Measurements from ENCODE around the gene SUPT20HL2.
"Not testable (repeated sequence)": the region's sequence is repeated elsewhere in the genome, so short reads cannot be mapped to it uniquely, and the experiment has no call there.

- not testable (repeated sequence) for TF ChIP-seq TCF4 (CRISPR knock-in tag; IDR thresholded peaks at IDR 0.05; ENCODE audit: borderline replicate concordance); ZC3H10 (CRISPR knock-in tag; IDR thresholded peaks at IDR 0.05); ARNTL (CRISPR knock-in tag; IDR thresholded peaks at IDR 0.05; ENCODE audit: borderline replicate concordance, low read depth)
- TF ChIP-seq, protein P1, sequence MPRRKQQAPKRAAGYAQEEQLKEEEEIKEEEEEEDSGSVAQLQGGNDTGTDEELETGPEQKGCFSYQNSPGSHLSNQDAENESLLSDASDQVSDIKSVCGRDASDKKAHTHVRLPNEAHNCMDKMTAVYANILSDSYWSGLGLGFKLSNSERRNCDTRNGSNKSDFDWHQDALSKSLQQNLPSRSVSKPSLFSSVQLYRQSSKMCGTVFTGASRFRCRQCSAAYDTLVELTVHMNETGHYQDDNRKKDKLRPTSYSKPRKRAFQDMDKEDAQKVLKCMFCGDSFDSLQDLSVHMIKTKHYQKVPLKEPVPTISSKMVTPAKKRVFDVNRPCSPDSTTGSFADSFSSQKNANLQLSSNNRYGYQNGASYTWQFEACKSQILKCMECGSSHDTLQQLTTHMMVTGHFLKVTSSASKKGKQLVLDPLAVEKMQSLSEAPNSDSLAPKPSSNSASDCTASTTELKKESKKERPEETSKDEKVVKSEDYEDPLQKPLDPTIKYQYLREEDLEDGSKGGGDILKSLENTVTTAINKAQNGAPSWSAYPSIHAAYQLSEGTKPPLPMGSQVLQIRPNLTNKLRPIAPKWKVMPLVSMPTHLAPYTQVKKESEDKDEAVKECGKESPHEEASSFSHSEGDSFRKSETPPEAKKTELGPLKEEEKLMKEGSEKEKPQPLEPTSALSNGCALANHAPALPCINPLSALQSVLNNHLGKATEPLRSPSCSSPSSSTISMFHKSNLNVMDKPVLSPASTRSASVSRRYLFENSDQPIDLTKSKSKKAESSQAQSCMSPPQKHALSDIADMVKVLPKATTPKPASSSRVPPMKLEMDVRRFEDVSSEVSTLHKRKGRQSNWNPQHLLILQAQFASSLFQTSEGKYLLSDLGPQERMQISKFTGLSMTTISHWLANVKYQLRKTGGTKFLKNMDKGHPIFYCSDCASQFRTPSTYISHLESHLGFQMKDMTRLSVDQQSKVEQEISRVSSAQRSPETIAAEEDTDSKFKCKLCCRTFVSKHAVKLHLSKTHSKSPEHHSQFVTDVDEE (CRISPR knock-in tag; IDR thresholded peaks at IDR 0.05): not testable (repeated sequence)
- TF ChIP-seq, protein P2, sequence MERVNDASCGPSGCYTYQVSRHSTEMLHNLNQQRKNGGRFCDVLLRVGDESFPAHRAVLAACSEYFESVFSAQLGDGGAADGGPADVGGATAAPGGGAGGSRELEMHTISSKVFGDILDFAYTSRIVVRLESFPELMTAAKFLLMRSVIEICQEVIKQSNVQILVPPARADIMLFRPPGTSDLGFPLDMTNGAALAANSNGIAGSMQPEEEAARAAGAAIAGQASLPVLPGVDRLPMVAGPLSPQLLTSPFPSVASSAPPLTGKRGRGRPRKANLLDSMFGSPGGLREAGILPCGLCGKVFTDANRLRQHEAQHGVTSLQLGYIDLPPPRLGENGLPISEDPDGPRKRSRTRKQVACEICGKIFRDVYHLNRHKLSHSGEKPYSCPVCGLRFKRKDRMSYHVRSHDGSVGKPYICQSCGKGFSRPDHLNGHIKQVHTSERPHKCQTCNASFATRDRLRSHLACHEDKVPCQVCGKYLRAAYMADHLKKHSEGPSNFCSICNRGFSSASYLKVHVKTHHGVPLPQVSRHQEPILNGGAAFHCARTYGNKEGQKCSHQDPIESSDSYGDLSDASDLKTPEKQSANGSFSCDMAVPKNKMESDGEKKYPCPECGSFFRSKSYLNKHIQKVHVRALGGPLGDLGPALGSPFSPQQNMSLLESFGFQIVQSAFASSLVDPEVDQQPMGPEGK (CRISPR knock-in tag; IDR thresholded peaks at IDR 0.05; ENCODE audit: borderline replicate concordance): not testable (repeated sequence)
Observed at GRCh38 chrX:24308803-24309202, 5.1 kb downstream of the SUPT20HL2 start.
